ENCODE results near the gene CDKN2B-AS1.
A peak's percentile ranks its signal among the peaks of the same experiment; 100 is the strongest.
"Not testable (repeated sequence)": the region's sequence is repeated elsewhere in the genome, so short reads cannot be mapped to it uniquely, and the experiment has no call there.

CDKN2B-AS1 gene

DNA sequence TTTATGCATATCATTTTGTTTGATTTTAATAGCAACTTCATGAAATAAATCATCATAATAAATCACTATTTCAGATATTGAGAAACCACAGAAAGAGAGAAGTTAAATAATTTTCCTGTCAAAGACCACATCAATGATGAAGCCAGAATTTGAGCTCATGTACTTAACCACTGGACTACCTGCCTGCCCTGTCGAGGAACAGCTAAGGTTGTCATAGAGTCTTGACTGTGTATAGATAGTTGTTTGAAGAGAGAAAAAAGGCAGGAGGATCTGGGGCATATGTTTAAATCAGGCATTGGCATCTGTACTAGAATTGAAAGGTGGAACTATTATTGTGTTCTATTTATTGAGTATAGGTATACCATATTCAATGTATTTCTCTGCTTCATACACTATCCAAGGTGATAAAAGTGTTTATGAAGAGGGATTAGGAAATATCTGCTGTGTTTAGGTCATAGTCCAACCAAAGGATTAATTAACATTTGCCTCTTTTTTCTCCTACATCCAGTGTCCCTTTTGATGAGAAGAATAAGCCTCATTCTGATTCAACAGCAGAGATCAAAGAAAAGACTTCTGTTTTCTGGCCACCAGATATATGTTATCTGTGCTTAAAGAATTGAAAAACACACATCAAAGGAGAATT lies 51.8 kb downstream of the CDKN2B-AS1 start:
- DNase-seq, result no peak

DNA sequence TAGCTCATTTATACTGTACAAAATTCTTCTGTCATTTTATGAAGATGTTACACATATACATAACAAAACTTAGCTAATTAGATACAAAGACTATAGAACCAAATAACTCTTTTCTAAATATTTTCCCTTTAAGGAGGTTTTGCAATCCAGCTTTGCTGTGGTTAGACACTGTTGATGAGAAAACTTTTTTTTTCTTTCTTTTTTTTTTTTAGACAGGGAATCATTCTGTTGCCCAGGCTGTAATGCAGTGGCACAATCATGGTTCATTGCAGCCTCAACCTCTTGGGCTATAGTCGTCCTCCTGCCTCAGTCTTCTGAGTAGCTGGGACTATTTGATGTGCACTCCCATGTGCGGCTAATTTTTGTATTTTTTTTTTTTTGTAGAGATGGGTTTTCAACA lies 53.0 kb downstream of the CDKN2B-AS1 start:
- DNase-seq, result no peak

DNA sequence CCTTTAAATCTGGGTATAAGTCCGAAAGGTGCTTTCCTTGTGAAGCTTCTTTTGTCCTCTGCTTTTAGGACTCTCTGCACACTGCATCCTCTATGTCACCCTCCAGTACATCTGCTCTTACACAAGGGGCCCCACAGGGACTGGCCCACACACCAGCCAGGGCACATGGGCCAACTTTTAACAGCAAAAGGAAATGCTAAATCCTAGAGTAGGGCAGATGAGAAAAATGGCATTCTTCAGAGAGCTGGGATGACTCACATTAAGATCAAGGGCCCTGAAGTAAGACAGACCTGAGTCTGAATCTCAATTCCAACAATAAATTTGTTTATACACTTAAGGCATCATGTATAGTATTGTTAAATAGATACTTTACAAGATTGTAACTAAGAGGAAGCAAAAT lies 54.8 kb downstream of the CDKN2B-AS1 start:
- DNase-seq, result no peak

DNA sequence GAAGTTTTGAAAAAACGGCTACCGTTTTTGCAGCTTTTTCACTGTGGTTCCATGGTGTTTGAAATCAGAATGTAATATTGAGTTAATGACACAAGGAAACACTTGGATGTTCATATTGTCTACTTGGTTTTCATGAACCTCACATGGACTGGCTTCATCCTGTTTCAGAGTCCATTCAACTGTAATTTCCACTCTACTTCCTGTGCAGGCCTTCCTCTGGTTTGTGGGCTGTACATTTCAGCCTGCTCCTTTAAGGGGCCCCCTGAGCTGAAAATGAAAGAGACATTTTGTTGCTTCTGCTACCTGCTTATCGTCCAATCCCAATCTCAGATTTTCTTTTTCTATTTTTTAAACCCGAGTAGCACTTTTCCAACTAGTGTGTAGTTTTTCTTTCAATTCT lies 56.3 kb downstream of the CDKN2B-AS1 start:
- DNase-seq, result peak; percentile 3

DNA sequence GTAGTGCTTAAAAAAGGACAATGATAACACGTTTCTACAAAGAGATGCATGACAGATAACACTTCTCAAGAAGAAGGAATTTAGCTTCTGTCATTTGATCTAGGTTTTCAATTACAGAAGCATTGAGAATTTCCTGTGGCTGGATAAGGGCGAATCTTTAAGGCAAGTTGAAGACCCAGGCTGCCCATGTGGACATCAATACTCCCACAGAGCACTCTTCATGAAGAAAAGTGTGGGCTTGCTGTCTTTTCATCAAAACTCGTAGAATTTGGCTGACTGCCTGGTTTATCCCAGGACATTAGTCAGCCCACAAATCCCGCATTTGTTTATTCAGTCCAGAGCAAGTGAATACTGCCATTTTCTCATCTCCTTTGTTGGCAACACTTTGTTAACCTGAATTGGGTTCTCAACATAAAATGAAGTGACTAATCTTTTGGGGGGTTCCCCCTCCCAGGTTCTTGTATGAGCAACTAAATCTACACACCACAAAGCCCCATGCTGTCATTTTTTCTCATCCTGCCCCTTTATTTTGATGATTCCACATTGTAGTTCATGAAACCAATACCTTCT lies 57.9 kb downstream of the CDKN2B-AS1 start:
- no peak for DNase-seq

DNA sequence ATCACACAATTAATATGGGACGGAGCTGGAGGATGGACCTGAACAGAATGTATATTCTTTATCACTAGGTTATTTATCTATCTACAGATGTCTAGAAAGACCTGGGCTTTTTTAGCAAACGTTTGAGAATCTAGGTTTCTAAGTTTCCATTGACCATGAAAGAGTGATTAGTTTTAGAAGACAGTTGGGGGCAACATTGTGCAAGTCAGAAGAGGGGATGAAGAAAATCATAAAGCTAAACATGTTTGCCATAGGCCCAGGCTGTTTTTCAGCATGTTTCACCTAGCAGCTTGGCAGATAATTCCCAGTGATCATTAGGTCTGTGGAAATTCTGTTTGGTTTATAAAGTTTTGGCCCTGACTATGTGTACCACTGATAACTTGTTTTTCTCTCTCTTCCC lies 58.6 kb downstream of the CDKN2B-AS1 start:
- DNase-seq, result no peak

DNA sequence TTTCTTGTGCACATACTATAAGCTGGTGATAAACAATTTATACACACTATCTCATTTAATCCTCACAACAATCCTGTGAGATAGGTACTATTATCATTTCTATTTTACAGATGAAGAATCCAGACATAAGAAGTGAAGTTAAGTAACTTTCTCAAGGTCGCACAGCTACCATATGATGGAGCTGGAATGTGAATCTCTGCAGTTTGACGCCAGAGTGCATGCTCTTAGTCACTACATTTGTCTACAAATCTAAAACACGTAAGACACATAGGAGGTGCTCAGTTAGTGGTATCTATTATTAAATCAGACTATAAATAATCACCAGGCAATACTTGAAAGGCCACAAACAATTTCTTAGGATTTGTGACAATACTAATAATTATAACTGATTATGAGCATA lies 59.5 kb downstream of the CDKN2B-AS1 start:
- DNase-seq, result no peak

DNA sequence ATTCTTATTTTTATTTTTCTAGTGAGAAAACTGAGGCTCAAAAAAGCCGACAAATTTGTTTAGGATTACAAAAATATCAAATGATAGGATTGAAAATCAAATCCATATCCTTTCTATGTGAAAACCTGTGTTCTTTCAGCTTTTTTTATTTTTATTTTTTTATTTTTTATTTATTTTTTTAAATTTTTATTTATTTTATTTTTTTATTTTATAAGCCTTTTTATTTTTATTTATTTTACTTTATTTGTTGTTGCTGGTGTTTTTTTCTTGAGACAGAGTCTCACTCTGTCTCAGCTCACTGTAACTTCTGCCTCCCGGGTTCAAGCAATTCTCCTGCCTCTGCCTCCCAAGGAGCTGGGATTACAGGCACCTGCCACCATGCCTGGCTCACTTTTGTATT lies 59.9 kb downstream of the CDKN2B-AS1 start:
- no peak for DNase-seq

DNA sequence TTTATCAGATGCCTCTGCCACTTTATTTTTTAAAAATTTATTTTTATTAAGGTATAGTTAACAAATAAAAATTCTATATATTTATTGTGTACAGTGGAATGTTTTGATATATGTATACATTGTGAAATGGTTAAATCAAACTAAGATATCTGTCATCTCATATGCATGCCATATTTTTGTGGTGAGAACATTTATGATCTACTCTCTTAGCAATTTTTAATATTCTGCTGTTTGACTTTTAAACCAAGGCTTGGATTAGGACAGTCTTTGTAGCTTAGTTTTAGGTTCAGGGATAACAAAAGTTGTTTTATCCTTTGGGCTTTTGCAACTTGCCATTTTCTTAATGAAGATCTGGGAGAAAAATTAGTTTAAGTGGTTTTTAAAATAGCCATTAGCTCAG lies 60.5 kb downstream of the CDKN2B-AS1 start:
- no peak for DNase-seq

DNA sequence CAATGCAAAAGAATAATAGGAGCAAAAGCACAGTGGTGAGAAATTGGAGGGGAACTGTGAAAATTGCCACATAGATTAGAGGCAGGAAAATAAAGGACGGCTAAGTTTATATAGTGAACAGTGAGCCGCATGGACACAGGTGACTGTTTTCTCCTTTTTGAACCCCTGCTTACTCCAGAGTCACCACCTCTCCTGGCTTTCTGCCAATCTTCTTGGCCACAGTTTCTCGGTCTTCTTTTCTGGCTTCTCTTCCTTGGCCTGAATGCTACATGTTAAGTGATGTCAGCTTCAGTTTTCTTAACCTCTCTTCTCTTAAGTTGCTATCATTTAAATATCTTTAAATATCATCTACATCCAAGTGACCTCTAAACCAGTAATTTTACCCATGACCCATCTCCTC lies 61.8 kb downstream of the CDKN2B-AS1 start:
- DNase-seq, result no peak

DNA sequence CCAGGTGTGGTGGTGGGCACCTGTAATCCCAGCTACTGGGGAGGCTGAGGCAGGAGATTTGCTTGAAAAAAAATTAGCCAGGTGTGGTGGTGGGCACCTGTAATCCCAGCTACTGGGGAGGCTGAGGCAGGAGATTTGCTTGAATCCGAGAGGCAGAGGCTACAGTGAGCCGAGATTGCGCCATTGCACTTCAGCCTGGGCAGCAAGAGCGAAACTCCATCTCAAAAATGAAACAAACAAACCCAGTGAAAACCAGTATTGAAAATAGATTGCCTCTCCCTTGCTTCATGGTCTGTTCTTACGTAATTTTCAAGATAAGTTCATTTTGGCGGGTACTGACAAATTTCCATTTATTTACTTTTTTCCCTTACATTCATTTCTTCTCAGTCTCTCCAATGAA lies 63.4 kb downstream of the CDKN2B-AS1 start:
- not testable (repeated sequence) for DNase-seq

DNA sequence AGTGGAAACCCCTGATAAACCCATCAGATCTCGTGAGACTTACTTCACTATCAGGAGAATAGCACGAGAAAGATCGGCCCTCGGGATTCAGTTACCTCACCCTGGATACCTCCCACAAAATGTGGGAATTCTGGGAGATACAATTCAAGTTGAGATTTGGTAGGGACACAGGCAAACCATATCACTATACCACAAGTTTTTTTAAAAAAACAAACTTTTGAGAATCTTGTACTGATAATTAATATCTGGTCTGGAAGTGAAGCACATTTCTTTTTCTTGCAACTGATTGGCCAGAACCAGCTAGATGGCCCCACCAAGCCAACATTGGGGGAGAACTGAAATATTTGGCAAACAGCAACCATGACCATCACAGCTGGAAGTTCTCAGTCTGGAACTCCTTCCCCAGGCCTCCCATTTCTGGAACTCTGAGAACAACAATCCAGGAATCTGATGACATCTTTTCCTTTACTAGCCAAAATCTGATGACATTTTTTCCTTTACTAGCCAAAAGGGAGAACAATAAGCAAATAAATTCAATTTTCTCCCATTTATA lies 66.3 kb downstream of the CDKN2B-AS1 start:
- DNase-seq, result no peak

DNA sequence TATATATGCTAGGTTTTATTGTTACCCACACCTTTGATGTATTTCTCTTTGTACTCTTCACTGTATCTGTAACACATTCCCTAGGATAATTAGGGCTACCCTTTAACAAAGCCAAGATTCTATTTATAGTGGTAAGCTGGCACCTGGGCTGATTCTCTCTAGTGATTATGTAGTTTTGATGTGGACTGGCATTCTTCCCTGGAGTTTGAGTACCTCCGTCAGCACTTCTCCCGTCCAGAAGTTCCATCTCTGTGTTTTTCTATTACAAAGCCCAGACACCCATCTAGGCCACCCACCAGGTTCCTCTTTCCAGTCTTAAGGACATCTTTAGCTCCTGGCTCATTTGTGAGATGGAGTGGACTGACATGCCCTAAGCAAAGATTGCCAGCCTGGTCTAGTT lies 70.4 kb downstream of the CDKN2B-AS1 start:
- no peak for DNase-seq

DNA sequence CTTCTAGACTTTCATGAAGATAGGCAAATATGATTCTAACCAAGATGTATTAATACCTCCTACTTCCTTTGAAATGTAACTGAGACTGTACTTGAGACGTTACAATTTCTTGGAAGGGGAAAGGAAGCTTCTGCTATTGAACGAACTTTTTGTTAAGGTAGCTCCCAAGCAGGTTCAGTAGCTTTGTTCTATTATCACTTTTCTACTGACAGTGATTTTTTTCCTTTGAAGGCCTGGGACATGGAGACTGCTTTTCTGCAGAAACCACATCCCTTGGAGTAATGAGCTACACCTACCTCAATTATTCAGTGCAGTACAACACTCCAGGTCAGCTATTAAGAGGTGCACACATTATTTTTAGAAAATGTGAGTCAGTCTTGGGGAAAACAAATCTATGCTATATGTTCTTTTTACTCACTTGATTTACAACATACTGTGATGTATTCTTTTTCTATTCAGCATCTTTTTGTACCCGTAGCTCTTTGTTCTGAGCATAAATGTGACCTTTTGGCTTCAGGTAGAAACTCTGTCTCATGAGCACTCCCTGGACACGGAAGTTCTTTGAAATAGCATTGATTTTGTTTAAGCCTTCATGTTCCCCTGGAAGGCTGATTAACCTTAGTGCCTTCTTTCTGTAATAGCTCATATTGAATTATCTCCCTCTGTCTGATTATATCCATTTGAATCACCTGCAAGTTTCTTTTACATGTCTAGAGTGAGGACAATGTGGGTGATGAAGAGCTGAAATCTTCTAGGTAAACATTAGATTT lies 71.0 kb downstream of the CDKN2B-AS1 start:
- DNase-seq, result no peak

DNA sequence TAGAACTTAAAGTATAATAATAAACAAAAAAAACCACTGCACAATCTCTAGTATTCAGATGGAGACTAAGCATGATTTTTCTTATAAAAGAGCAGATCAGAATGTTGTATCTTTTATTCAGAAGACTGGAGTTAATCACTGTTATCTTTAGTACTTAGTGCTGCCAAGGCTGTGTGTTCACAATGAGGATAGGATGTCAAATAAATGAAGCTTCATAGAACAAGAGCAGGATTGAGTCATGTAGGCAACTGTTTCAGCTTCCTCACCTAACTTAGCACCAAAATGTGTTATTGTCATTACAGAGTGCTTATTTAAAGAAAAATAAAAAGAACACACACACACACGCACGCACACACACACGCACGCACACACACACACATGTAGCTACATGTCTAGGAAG lies 72.6 kb downstream of the CDKN2B-AS1 start:
- no peak for DNase-seq

DNA sequence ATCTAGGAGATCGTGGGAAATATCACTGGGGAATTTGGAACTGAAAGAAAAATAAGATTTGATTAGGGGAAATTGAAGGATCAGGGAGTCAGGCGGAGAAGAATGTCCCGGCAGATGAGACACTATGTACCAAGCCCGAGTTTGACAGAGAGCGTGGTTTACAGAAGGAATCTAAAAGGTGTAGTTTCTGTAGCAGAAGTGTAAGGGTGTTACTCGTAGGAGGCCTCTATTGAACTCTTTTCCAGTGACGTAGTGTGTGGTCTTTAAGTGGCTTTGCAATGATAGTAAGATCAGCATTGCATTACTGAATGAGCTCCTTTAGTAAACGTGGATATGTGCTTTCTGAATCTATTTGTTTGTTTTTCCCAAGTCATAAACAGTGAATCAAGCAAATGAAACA lies 73.8 kb downstream of the CDKN2B-AS1 start:
- no peak for DNase-seq

DNA sequence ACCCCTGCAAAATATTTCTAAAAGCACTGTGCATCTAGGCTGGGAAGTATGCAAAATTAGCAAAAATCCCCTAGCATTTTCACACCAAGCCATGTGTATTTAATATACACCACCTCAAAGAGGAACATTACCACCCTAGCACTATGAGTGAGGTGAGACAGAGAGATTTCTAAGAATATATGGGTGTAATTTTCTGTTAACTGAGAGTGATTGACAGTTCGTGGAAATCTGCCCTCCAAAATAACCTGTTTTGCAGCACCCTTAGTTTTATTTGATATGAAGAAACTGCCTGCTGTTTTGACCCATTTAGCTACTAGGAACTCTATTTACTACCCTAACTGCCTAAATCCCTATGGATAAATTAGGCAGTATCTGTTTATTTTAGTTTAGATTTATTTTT lies 78.8 kb downstream of the CDKN2B-AS1 start:
- no peak for DNase-seq

DNA sequence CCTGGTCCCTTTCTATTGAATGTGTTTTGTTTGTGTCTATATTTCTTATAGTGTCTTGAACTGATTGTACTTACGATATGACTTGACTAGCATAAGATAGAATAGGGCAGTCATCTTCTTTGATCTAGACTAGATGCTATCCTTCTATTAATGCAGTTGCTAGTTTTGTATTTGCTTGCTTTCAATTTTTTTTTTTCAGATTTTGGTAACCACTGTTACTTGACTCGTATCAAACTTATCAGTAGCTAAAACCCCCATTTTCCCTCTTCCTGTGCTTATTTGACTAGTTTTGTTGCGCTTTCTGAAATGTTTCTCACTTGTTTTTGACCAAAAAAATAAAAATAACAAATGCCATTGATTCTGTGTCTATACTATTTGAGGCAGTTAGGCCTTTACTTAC lies 83.5 kb downstream of the CDKN2B-AS1 start:
- DNase-seq, result no peak

DNA sequence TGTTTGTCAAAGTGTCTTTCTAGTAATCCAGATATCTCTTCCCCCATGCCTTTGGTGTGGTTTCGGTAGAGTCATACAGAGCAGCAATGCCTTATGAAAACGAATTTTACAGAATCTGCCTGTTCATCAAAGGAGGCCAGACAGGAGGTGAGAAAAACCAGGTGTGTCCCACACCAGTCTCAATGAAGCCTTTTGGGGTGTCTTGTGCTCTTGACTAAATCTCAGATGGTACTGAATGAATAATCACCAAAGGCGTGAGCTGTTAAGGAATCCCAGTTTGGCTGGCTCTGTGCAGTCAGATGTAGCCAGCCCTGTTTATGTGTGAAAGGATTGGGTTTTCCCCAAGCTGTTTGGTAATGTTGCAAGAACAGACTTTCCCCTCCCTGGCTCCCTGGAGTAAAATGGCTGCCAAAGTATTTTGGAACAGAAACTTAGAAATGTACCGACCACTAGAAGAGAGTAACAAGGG lies 85.3 kb downstream of the CDKN2B-AS1 start:
- no peak for DNase-seq

DNA sequence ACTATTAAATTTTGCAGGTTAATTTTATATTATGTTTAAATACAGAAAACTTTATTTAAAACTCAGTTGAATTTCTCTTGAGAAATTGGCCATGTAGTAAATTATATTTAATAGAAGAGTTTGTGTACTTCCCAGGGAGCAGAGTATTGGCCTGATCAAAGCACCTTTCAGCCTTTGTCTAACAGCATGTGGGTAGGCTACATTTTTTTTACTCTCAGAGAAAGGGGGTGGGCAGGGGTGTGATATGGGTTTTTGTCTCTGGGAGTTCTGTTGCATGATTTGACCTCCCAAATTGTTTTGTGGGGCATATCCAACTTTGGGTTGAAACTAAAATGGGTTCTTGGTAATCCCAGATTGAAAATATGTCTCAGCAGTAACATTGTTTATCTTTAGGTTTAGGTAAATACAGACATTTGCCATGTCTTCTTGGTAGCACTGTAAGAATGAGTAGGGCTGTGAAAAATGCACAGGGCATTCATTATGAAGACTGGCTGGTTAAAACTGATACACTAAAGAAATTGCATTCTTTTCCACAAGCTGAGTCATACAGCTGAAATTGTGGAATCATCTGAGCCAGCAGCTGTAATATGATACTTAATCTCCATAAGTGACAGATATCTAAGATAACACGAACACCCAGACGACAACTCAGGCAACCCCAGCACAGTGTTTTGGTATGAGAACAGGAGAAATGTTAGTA lies 89.9 kb downstream of the CDKN2B-AS1 start:
- no peak for DNase-seq

DNA sequence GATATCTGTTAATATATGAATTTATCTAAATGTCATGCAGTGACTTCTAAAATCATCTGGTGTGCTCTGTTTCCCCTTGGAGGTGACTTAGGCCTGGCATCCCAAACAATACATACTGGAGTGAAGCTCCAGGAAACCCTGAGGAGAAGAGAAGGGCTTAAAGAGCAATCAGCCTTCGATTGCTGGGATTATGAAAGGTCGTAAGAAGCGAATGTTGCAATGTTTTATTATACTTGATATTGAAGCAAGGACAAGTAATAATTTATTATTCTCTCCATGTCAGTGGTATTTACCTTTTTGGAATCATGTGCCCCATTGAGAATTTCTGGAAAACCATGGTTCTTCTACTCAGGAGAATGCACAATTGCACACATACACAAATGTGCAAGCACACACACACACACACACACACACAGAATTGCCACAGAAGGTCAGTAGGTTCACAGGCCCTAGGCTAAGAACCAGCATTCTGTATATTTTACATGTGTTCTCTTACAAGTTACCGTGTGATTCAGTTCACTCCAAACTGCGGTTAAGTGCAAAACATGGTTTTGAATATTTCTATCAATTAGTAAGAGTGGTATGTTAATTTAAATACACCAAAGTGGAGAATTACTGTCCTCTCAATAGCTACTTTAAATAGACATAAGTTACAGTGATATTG lies 93.6 kb downstream of the CDKN2B-AS1 start:
- DNase-seq, result no peak

DNA sequence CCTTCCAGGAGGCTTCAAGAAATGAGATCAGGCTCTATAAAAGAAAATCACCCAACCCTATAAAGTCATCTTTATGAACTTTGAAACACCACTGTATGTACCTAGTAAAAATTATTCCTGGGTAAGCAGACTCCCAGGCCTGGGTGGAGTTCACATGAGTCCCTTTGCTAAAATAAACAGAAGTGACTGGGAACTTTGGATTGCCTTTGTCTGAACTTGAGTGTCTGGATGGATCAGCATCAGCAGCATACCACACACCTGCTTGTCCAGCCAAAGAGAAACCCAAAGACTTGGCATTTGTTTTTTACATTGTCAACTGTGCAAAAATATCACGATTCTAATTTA lies 94.1 kb downstream of the CDKN2B-AS1 start:
- no peak for DNase-seq

DNA sequence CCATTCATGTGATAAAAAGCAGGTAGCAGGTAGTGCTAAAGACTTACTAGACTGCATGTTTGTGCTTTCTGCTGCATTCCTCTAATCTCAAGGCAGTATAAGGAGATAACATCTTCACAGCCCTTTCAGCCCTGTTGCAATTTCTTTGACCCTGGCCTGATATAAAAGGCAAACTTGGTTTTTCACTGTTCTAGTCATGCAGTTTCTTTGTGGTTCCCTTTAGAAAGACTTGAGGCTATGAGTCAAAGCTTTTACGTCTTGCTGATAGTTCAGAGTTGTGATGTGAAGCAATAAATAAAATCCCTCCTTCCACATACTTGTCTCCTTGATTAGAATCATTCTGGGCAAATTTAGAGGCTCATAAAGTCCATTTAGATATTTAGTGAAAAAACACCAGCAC lies 103.1 kb downstream of the CDKN2B-AS1 start:
- no peak for DNase-seq
